Measurements from ENCODE around the gene NHLRC4. TPM values are rescaled to one million over a fixed set of nuclear protein-coding genes. Genes with fewer than 3 reads are reported as not detected.

Gene NHLRC4
- polyA plus RNA-seq, 1 of the 3 experiments (the other 2 are of a cell fraction): 0.69 TPM

- CTCF ChIA-PET: interaction anchor here (1.0 to 1.9 kb wide), 4 partner anchors 10 to 81 kb away, joined by 3 to 6 read pairs (median 4); partner anchors contain the start of gene RHOT2
- H3K9ac ChIP-seq: peak overlapping the region; percentile 39; the same call in 1 of the 2 replicates
Measured at GRCh38 chr16:586645-587590, 20.1 kb downstream of the NHLRC4 start.

DNA sequence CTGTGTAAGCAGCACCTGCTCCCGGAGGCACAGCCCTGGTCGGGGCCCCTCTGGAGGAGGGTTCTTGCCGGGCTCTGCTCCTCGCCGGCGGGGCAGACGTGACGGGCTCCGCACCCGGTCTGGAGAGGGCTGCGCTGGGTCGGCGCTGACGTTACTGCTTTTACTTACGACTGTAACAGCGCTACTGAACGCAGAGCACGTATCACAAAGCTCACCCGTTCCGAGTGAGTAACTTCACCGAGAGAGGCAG lies 21.8 kb downstream of the NHLRC4 start:
- H2AFZ ChIP-seq (ENCODE audit: low read depth): no peak overlapping the region
- peak; percentile 58 for DNase-seq

More at GRCh38 chr16:586645-587590, 20.1 kb downstream of the NHLRC4 start:
- H3F3A ChIP-seq (replicated peaks; ENCODE audit: insufficient read depth): peaks cover 20% of the 10 kb centered on the region
- H3K27ac ChIP-seq (ENCODE audit: low read depth in 2 of 2, low read length in 1 of 2): peak overlapping the region; percentile 14 to 90; a peak in 2 of 4 replicates
- H3K4me3 ChIP-seq (ENCODE audit: low read depth in 2 of 2, low read length in 1 of 2): peak overlapping the region in 1 of 2 experiments; percentile 90; a peak in 1 of 4 replicates
- H3K4me1 ChIP-seq (ENCODE audit: control insufficient read depth in 1 of 2, insufficient read depth in 2 of 2, low read depth in 1 of 2, low read length in 1 of 2): peaks cover 21 to 38% of the 10 kb centered on the region in 2 experiments; a peak in 2 of 4 replicates
- peaks cover 3 to 7% of the 10 kb centered on the region in 2 experiments for H3K36me3 ChIP-seq (replicated peaks in 1 of 2; ENCODE audit: control insufficient read depth in 1 of 2, insufficient read depth in 2 of 2, low read length in 1 of 2)
- peaks cover 16% of the 10 kb centered on the region for H4K20me1 ChIP-seq (ENCODE audit: insufficient read depth)
- TF ChIP-seq NFIC (IDR thresholded peaks at IDR 0.05; ENCODE audit: borderline replicate concordance) (peak; percentile 54), JUND (IDR thresholded peaks at IDR 0.05) (no peak; the same call in 1 of the 2 replicates), POLR2AphosphoS5 (IDR thresholded peaks at IDR 0.05; ENCODE audit: low read depth, low read length) (peak; percentile 31), CHD2 (IDR thresholded peaks at IDR 0.05; ENCODE audit: low read length, partially characterized antibody) (peak; percentile 9)
- TF ChIP-seq, protein P1, sequence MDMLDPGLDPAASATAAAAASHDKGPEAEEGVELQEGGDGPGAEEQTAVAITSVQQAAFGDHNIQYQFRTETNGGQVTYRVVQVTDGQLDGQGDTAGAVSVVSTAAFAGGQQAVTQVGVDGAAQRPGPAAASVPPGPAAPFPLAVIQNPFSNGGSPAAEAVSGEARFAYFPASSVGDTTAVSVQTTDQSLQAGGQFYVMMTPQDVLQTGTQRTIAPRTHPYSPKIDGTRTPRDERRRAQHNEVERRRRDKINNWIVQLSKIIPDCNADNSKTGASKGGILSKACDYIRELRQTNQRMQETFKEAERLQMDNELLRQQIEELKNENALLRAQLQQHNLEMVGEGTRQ (IDR thresholded peaks at IDR 0.05; ENCODE audit: borderline replicate concordance, low read depth, low read length): no peak
- TF ChIP-seq, protein P2, sequence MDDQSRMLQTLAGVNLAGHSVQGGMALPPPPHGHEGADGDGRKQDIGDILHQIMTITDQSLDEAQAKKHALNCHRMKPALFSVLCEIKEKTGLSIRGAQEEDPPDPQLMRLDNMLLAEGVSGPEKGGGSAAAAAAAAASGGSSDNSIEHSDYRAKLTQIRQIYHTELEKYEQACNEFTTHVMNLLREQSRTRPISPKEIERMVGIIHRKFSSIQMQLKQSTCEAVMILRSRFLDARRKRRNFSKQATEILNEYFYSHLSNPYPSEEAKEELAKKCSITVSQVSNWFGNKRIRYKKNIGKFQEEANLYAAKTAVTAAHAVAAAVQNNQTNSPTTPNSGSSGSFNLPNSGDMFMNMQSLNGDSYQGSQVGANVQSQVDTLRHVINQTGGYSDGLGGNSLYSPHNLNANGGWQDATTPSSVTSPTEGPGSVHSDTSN (IDR thresholded peaks at IDR 0.05): peak; percentile 4; the same call in 1 of the 2 replicates
- no peaks in the 10 kb centered on the region for H3K27me3 ChIP-seq (ENCODE audit: insufficient read depth)
- peaks cover 39% of the 10 kb centered on the region for H3K79me2 ChIP-seq (ENCODE audit: insufficient read depth)
- no peak overlapping the region for H2AFZ ChIP-seq (ENCODE audit: low read depth)
- DNase-seq: no peak
- POLR2A ChIA-PET: interaction anchor here (1.7 kb wide), 1 partner anchor 15 kb away, joined by 7 read pairs; no protein-coding TSS in a partner anchor
- no peaks in the 10 kb centered on the region for H3K9me3 ChIP-seq
- no peaks in the 10 kb centered on the region for H3K9me2 ChIP-seq
- peak overlapping the region; percentile 96 for H3K4me2 ChIP-seq
- 96% methylated on average over 8 of the region's 14 CpGs for WGBS (ENCODE audit: low lambda C conversion rate)

More for the DNA sequence above, 21.8 kb downstream of the NHLRC4 start:
- peaks cover 56% of the 10 kb centered on the region for H3K79me2 ChIP-seq (ENCODE audit: insufficient read depth)
- H3K4me3 ChIP-seq (ENCODE audit: low read depth in 2 of 2, low read length in 1 of 2): peak overlapping the region; percentile 89 to 90
- H3K36me3 ChIP-seq (replicated peaks in 1 of 2; ENCODE audit: control insufficient read depth in 1 of 2, insufficient read depth in 2 of 2, low read length in 1 of 2): peaks cover 0 to 3% of the 10 kb centered on the region in 2 experiments
- peaks cover 21 to 38% of the 10 kb centered on the region in 2 experiments; a peak in 2 of 4 replicates for H3K4me1 ChIP-seq (ENCODE audit: control insufficient read depth in 1 of 2, insufficient read depth in 2 of 2, low read depth in 1 of 2, low read length in 1 of 2)
- peak overlapping the region; percentile 90 for H3K9ac ChIP-seq
- H3K9me3 ChIP-seq: no peaks in the 10 kb centered on the region
- H3K27me3 ChIP-seq (ENCODE audit: insufficient read depth): no peaks in the 10 kb centered on the region
- peak overlapping the region; percentile 90 to 97 for H3K27ac ChIP-seq (ENCODE audit: low read depth in 2 of 2, low read length in 1 of 2)
- H4K20me1 ChIP-seq (ENCODE audit: insufficient read depth): peaks cover 31% of the 10 kb centered on the region
- peak overlapping the region; percentile 96 for H3K4me2 ChIP-seq
- ChIA-PET CTCF (interaction anchor here (1.0 to 1.3 kb wide), 4 partner anchors 9 to 92 kb away, joined by 3 to 4 read pairs (median 3); no protein-coding TSS in a partner anchor), POLR2A (interaction anchor here (0.8 to 1.2 kb wide), 5 partner anchors 8 to 102 kb away, joined by 3 to 4 read pairs (median 3); partner anchors contain the start of gene WDR24)
- H3K9me2 ChIP-seq: no peaks in the 10 kb centered on the region
- TF ChIP-seq RXRA (IDR thresholded peaks at IDR 0.05; ENCODE audit: borderline replicate concordance, low read depth) (no peak), FOXM1 (IDR thresholded peaks at IDR 0.05; ENCODE audit: low read depth) (no peak), CHD2 (IDR thresholded peaks at IDR 0.05; ENCODE audit: low read length, partially characterized antibody) (no peak), FOSL2 (IDR thresholded peaks at IDR 0.05; ENCODE audit: borderline replicate concordance, low read depth) (no peak), TEAD4 (IDR thresholded peaks at IDR 0.05; ENCODE audit: borderline replicate concordance, insufficient read depth) (no peak), CTCF (IDR thresholded peaks at IDR 0.05) (no peak), MEF2A (IDR thresholded peaks at IDR 0.05; ENCODE audit: borderline replicate concordance, low read depth) (no peak), EP300 (IDR thresholded peaks at IDR 0.05; ENCODE audit: borderline replicate concordance in 1 of 2, low read depth in 1 of 2, low read length in 1 of 2) (no peak), GABPA (IDR thresholded peaks at IDR 0.05; ENCODE audit: low read depth) (no peak), NRF1 (IDR thresholded peaks at IDR 0.05; ENCODE audit: low read depth, low read length) (no peak), ELF1 (IDR thresholded peaks at IDR 0.05) (no peak), RAD21 (IDR thresholded peaks at IDR 0.05; ENCODE audit: low read length) (no peak)
- TF ChIP-seq, protein P1 (IDR thresholded peaks at IDR 0.05; ENCODE audit: borderline replicate concordance, low read depth, low read length): no peak
- TF ChIP-seq, protein P3, sequence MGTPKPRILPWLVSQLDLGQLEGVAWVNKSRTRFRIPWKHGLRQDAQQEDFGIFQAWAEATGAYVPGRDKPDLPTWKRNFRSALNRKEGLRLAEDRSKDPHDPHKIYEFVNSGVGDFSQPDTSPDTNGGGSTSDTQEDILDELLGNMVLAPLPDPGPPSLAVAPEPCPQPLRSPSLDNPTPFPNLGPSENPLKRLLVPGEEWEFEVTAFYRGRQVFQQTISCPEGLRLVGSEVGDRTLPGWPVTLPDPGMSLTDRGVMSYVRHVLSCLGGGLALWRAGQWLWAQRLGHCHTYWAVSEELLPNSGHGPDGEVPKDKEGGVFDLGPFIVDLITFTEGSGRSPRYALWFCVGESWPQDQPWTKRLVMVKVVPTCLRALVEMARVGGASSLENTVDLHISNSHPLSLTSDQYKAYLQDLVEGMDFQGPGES (IDR thresholded peaks at IDR 0.05; ENCODE audit: low read depth, low read length): no peak
- WGBS (ENCODE audit: low lambda C conversion rate): 1% methylated on average over 15 of the region's 21 CpGs
- H3F3A ChIP-seq (replicated peaks; ENCODE audit: insufficient read depth): peaks cover 20% of the 10 kb centered on the region
